HG02884 (cell line): ENCODE measurements around the gene BTBD8.

Experiments used
- ATAC-seq: cut with Tn5 transposase; IDR thresholded peaks from one replicate; pipeline ENCODE4 v1.9.1; 2021; ENCODE audit warnings: mild to moderate bottlenecking, moderate library complexity; ENCODE audit not compliant: unreplicated experiment

The BTBD8 gene

GRCh38 chr1:92188436-92189255, 108.5 kb downstream of the BTBD8 start:
- ATAC-seq, result no peak

DNA sequence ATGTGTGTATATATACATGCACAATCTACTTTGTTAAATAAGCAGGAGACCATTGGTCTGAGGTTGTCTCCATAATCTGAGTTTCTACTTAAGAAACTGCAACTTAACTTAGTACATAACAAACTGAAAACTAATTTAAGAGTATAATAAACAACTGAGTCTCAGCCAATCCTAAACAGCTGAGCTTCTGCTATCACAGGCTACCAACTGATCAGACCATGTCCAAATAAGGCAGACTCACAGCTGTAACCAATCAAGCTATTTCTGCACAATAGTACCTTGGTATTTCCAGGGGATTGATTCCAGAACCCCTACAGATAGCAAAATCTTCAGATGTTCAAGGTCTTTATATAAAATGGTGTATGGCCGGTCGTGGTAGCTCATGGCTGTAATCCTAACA, 111.6 kb downstream of the BTBD8 start:
- no peak for ATAC-seq

GRCh38 chr1:92192246-92192645, 112.1 kb downstream of the BTBD8 start:
- ATAC-seq, result no peak

GRCh38 chr1:92194511-92194910, 114.4 kb downstream of the BTBD8 start:
- no peak for ATAC-seq

- ATAC-seq, result no peak
Observed at GRCh38 chr1:92201973-92202372, 121.8 kb downstream of the BTBD8 start.

DNA sequence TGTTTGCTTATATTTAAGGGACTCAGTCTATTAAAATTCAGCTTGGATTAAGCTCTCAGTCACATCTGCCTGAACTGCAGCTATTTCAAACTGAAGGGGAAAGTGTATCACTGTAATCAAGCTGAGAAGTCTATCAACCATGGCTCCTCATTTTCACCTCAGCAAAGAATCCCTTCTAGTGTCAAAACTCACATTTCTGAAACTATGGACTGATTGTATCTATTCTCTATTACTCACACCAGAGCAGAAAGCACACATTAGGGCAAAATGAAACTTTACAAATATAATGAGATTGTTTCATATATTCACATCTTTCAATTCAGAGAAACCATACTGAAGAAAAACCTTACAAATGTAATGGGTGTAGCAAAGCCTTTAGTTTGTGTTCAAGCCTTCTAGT, 123.0 kb downstream of the BTBD8 start:
- ATAC-seq, result no peak

GRCh38 chr1:92210701-92211100, 130.6 kb downstream of the BTBD8 start:
- no peak for ATAC-seq

GRCh38 chr1:92211166-92211565, 131.0 kb downstream of the BTBD8 start:
- no peak for ATAC-seq

GRCh38 chr1:92217721-92218120, 137.6 kb downstream of the BTBD8 start, which contains the start of gene C1orf146:
C1orf146 (plus strand) TSS chr1:92217915; CDS start chr1:92231421, 13,506 bp downstream.
- ATAC-seq, result no peak

DNA sequence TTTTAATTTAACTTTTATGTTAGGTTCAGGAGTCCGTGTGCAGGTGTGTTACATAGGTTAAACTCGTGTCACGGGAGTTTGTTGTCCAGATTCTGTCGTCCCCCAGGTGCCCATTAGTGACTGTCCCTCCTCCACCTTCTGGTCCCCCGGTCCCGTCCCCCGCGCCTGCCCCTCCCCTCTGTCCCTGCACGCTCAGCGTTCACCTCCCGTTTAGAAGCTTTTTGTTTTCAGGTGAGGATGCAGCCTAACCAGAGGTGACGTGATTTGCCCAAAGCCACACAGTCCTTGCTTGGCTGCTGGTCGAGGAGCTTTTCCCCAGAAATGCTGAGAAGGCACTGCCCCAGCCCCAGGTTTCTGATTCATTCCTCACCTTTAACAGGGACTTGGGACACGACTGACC, 138.4 kb downstream of the BTBD8 start:
- no peak for ATAC-seq

GRCh38 chr1:92219028-92219427, 138.9 kb downstream of the BTBD8 start:
- ATAC-seq, result no peak

- ATAC-seq, result no peak
Observed at GRCh38 chr1:92228401-92228800, 148.3 kb downstream of the BTBD8 start.

- ATAC-seq, result no peak
Observed at GRCh38 chr1:92230736-92231135, 150.6 kb downstream of the BTBD8 start.
